C1 segment of cervical spinal cord (tissue), 14 donors: ENCODE results near the gene AFG1L.
"Not testable (repeated sequence)": the region's sequence is repeated elsewhere in the genome, so short reads cannot be mapped to it uniquely, and the experiment has no call there.

ENCODE experiments used
- DNase-seq, 14 donors: peaks; one replicate each; lab custom pipeline; 2025; lab: John Stamatoyannopoulos, UW

AFG1L gene

DNA sequence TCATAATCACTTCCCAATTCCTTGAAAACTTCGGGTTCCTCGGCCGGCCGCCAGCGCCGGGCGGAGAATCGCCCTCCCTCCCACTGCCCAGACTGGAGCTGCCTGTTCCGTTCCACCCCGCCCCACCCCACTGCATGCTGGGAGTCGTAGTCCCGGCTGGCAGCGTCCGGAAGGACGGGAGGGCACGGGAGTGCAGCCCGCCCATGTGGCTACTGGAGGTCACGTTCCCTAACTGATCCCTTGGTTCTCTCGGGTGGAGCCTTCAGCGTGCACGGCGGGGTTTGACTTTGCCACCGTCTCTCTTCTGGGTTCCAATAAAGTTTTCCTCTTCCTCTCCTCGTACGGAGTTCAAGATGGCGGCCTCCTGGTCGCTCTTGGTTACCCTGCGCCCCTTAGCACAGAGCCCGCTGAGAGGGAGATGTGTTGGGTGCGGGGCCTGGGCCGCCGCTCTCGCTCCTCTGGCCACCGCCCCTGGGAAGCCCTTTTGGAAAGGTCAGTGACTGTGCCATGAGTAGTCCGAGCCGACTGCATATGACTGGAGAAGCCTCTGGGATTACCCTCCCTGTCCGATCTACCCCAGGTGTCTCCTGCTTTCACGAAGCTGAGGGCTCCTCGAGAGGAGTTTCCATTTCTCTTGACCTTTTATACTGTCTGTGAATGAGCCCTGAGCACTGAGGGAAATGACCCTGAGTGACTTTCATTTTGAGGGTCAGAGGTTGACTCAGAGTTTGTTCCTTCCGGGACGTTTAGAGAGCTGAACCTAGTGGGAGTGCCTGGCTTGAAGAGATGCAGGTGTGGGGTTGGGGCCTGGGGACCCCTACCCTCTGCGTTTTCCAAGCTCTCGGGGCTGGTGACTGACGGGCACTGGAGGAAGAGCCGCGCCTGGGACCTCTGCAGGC is at the start of gene AFG1L:
TSS of gene AFG1L (plus strand) at position 328 of the 899 bp plus-strand sequence. CDS start at position 354, 26 bp downstream.
- peak; percentile 57 to 94 (median 89) for DNase-seq

DNA sequence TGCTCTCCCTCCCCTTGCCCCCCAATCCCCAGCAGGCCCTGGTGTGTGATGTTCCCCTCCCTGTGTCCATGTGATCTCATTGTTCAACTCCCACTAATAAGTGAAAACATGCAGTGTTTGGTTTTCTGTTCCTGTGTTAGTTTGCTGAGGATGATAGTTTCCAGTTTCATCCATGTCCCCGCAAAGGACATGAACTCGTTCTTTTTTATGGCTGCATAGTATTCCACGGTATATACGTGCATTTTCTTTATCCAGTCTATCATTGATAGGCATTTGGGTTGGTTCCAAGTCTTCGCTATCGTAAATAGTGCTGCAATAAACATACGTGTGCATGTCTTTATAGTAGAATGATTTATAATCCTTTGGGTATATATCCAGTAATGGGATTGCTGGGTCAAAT is 49.8 kb upstream of the AFG1L start:
- DNase-seq = not testable (repeated sequence)

DNA sequence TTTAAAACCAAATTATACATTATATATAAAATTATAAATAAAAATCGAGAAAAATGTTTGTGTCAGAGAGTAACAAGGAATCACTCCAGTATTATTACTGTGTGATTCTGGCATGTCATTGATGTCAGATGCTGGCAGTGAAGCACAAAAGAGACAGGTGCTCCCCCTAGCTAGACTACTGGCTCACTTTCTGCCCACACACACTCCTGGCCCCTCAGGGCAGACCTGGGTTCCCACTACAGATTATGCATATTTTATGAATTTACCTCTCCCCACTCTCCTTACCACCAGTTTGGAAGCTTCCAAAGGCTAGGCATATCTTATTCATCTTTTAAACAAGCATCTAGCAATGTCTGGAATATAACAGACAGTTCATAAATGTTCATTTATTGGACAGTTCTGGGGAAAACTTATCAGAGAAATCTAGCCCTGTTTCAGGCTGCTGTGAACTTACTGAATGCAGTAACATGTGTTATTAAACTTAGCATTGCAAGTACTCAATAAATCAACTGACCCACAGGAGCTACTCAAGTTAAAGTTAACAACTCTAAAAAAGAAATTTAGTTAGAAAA is 46.8 kb upstream of the AFG1L start:
- no peak for DNase-seq

DNA sequence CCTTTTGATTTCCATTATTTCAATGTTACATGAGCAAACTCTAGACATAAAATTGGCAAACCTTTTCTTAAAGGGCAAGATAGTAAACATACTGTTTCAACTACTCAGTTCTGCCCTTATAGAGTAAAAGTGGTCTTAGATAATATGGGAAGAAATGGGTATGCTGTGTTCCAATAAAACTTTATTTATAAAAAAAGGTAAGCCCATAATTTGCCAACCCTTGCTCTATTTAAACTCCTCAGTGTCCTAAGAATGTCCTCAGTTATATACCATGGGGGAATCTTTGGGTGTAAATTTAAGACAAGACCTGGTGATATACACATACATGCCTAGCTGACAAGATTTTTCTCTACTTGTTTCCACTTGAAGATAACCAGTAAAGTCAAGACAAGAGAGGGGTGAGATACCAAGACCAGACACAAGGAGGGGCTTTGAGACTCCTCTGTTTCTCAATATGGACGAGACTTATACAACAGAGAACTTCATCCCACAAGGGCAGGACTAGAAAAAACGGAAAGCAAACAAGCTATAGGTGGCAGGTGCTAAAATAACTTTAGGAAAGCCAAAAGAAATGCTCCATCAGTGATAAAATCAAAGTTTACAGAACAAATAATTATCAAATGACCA is 44.5 kb upstream of the AFG1L start:
- DNase-seq = no peak

DNA sequence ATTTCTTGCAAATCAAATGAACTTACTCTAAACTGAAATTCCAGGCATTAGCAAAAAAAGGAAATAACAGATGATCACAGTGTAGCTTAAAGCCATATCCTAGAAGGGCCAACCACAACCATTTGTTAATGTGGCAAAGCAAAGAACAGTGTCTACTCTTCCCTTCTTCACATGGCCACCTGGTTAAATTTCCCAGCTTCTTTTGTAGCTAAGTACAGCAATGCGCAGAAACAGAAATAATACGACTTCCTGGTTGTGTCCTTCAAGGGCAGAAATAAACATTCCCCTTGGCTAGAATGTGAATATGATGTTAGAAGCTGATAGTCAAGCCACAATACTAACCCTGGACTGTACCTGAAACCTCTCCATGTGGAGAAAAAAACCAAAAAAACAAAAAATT is 43.6 kb upstream of the AFG1L start:
- DNase-seq = no peak

DNA sequence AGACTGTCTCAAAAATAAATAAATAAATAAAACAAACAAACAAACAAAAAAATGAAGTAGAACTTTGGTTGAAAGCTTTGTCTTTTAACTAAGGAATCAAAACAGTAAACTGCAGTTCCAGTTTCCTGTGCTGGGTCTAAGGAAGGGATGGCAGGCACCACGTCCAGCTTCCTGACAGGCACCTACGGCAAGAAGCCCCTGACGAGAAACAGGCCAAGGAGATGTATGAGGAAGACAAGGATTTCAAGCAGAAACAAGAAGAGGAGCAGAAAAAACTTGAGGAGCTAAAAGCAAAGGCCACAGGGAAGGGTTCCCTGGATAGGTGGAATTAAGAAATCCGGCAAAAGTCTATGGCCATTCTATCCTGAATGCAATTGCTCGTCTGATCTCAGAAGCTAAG is 42.8 kb upstream of the AFG1L start:
- no peak for DNase-seq

DNA sequence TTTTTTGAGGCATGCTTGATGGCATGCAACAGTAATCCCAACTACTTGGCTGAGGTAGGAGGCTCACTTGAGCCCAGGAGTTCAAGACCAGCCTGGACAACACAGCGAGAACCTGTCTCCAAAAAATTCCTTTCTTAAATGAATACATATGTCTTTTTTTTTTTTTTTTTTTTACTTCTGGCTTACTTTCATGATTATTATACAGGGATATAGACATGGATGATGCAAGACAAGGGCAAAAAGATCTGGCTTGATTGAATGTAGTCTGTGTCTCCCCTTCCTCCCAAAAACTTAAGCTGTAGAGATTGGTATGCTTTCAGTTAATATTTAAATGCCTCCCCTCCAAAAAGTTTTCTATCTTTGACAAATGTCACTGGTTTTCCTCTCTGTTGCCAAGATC is 41.6 kb upstream of the AFG1L start:
- DNase-seq = no peak

DNA sequence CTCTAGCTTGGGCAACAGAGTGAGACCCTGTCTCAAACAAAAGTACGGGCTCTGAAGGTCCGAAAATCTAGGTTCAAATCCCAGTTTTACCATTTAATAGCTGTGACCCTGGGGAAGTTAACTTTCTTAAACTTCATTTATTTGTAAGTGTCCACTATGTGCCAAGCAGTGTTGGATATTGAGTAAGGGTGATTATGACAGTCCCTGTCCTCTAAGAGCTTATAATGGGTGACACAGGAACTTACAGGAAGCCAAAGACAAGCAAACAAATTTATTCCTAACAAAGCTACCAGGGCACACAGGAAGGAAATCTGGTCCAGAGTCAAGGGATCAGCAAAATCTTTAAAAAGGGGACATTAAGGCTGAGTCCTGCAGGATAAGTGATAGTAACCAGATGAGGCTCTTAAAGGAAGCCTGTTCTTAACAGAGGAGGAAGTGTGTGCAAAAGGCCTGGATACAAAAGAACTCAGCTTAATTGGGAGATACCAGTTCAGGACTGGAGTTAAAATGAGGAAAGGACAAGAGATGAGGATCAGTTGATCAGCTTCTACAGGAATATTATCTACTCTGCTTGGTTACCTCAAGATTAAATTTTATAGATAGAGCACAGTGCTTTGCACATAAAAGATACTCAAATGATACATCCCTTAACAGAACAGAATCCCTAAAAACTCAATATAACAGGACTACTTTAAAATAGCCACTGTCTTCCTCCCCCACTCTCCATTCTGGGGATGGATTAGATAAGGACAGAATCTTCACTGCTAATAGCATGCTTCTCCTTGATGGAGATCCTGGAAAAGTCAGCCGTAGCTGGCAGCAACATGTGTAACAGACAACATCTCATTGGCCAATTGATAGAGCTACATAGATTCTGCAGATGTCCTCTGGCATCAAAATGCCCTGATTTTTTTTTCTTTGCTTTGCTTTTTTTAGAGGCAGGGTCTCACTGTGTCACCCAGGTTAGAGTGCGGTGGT is 40.1 kb upstream of the AFG1L start:
- no peak for DNase-seq

DNA sequence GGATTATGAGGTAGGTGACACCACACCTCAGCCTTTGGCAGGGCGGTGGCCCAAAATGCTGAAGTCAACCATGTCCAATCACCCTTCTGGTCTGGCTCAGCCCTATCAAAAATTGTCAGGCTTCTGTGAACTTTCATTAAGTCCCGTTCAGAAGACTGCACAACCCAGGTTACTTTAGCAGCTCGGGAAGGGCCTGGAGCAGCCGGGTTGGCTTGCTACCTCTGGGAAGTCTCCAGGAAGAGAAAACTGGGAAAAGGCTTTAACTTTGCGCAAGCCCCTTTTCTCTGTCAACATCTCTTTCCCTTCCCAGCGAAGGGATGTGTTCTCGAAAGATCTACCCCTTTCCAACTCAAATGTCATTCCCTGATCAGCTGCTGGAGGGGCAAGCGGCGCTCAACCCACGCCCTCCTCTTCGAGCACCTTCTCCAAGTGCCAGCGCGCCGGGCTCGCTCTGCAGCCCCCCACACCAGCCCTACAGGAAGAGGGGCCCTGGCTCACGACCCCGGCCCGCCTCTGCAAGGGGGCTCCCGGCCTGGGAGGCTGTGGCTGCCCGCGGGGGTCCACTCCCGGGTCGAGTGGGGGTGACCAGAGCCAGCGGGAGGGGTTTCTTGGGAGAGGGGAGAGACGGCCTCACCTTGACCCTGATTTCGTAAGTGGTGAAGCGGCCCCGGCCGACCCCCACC is 34.6 kb upstream of the AFG1L start:
- peak in 12 of 14 donors; percentile 24 to 84 (median 72) for DNase-seq

DNA sequence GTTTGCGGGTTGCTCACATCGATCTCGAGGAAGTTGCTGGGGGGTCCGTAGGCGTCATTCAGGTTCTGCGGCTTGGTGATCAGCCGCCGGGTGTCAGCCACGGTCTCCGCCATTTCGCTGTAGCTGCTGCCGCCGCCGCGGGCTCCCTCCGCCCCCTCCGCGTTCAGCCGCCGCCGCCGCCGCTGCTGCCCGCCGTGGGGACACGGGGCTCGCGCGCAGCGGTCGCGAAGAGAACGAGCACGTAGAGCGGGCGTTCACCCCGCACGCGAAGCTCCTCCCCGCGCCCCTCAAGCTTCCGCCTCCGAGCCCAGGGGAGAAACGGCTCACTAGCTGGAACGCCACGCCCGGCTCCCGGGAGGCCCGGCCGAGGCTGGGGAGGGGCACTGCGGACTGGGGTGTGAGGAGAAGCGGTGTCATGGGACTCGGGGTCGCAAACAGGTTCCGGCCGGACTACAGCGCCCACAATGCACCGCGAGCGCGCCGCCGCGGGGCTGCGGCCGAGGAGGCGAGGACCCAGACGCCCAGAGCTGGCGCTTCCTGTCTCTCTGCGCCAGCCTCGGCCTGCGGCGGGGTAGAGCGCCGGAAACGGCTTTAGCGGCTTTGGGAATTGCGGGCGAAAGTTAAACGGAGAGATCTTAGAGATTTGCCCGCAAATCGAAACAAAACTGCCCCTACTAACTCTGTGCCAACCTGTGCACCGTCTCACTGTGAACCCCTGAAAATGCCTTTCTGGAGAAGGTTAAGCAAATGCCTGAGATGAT is 33.9 kb upstream of the AFG1L start, which contains the start of gene SNX3:
TSS of gene SNX3 (minus strand) at position 232 of the 761 bp plus-strand sequence. CDS start at position 113, 119 bp downstream.
- peak; percentile 64 to 98 (median 90) for DNase-seq

DNA sequence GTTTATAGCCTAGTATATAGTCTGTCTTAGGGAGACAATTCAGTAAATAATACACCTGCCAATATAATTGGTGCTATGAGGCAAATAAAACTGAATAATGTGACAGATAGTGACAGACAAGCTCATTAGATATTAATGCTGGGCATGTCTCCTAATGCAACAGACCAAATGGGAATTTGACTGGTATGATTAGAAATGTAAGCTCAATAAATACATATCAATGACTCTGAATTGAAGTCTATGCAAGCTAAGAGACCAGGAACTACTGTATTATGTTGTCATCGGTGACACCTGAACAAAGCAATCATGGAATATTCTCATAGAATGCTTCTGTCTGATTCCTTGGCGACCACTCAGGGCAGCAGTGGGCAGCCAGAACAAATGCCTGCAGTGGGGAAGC is 31.5 kb upstream of the AFG1L start:
- DNase-seq = no peak

DNA sequence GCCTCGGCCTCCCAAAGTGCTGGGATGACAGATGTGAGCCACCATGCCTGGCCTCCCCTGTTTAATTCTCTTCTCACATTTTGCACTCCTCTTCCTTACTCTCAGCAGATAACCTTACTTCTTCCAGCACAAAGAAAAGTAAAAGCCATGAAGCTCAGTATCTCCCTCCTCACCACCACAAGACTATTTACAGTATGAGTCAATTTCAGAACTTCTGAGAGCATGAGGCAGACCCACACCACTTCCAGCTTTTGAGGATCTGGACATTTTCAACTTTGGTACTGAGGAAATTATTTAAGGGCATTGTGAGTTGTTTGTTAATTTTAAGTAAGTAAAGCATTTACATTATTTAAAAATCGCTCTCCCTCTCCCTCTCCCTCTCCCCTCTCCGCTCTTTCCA is 26.0 kb upstream of the AFG1L start:
- DNase-seq = no peak

DNA sequence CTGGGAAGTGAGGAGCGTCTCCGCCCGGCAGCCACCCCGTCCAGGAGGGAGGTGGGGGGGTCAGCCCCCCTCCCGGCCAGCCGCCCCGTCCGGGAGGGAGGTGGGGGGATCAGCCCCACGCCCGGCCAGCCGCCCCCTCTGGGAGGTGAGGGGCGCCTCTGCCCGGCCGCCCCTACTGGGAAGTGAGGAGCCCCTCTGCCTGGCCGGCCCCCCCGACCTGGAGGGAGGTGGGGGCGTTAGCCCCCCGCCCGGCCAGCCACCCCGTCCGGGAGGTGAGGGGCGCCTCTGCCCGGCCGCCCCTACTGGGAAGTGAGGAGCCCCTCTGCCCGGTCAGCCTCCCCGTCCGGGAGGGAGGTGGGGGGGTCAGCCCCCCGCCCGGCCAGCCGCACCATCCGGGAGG is 24.9 kb upstream of the AFG1L start:
- DNase-seq = not testable (repeated sequence)

DNA sequence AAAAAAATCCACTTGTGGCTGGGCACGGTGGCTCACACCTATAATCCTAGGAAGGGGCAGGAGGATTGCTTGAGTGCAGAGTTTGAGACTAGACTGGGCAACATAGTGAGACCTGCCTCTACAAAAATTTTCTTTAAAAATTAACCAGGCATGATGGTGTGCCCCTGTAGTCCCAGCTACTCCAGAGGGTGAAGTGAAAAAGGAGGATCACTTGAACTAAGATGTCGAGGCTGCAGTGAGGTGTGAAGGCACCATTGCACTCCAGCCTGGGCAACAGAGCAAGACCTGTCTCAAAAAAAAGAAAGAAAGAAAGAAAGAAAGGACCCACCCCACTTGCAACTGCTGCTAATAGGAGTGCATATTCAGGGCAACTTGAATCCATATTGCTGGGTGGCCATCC is 20.3 kb upstream of the AFG1L start:
- no peak for DNase-seq

DNA sequence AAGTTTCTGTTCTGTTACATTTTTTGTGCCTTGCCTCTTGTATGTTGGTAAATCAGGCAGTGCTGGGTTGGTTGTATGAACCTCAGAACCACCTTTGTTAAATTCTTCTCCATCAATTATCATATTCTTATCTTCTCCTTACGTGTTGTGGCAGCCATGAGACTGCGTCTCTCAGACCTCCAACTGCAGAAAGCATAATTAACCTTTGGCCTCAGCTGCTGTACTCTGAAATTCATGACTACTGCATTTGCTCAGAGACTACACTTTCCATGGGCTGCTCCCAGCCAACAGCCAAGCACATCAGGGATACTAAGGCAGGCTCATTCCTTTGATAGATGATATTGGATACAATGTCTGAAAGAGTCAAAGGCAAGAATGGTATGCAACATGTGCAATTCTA is 18.9 kb upstream of the AFG1L start:
- DNase-seq = no peak

DNA sequence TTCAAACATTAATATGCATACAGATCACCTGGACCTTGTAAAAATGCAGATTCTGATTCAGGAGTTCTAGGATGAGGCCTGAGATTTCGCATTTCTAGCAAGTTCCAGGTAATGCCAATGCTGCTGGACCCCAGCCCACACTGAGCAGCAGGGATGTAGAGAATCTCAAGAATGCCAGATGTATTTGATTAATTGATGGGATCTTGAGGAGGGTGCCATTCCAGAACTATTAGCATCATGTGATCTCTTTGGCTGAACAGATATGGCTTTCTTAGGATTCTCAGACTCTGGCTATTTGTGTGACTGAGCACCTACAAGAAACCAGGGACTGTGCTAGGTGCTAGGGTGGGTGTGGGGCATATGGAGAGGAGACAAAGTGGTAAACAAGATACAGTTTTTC is 17.6 kb upstream of the AFG1L start:
- no peak for DNase-seq

DNA sequence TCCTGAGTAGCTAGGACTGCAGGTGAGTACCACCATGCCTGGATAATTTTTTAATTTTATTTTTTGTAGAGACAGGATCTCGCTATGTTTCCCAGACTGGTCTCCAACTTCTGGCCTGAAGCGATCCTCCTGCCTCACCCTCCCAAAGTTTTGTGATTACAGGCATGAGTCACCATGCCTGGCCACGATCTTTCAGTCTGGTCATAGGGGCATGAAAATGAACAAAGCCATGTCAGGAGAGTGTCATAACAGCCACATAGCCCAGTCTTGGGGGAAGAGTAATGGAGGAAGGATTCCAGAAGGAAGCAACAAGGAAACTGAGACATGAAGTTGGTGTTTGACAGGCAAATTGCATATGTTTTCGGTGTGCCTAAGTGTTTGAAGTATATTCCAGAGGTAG is 17.0 kb upstream of the AFG1L start:
- DNase-seq = no peak

DNA sequence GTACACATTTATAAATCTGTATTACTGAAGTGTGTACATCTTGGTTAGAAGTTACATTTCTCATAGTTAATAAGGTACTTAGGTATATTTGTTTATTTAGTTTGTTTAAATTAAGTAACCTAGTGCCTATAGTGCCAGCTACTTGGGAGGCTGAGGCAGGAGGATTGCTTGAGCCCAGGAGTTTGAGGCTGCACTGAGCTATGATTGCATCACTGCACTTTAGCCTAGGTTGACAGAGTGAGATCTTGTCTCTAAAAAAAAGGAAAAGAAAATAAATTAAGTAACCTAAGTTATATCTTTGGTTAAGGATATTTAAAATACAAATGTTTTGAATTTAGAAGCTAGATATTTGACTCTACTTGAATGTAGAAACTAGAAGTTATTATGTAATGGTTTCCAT is 9.5 kb upstream of the AFG1L start:
- DNase-seq = no peak

DNA sequence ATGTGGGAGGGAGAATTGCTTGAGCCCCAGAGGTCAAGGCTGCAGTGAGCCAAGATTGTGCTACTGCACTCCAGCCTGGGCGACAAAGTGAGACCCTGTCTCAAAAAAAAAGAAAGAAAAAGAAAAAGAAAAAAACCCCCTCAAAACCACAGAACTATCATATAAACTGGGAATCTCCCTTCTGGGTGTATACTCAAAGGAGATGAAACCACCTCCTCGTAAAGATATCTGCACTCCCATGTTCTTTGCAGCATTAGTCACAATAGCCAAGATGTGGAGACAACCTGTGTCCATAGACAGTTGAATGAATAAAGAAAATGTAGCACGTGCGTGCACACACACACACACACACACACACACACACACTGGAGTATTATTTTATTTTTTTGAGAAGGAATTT is 8.5 kb upstream of the AFG1L start:
- no peak for DNase-seq

DNA sequence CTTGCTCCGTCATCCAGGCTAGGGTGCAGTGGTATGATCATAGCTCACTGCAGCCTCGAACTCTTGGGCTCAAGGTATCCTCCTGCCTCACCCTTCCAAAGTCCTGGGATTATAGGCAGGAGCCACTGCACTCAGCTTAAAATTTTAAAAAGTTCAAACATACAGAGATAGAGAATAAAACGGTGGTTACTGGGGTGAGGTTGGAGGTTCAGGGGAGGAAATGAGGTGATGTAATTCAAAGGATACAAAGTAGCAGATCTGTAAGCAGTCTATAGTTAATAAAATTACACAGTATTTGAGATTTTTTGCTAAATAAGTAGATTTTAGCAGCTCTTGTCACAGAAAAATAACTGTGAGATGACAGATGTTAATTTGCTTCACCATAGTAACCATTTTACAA is 7.5 kb upstream of the AFG1L start:
- no peak for DNase-seq
